Measurements from ENCODE around the gene NR2E1.
A peak's percentile ranks its signal among the peaks of the same experiment; 100 is the strongest.

The NR2E1 gene

DNA sequence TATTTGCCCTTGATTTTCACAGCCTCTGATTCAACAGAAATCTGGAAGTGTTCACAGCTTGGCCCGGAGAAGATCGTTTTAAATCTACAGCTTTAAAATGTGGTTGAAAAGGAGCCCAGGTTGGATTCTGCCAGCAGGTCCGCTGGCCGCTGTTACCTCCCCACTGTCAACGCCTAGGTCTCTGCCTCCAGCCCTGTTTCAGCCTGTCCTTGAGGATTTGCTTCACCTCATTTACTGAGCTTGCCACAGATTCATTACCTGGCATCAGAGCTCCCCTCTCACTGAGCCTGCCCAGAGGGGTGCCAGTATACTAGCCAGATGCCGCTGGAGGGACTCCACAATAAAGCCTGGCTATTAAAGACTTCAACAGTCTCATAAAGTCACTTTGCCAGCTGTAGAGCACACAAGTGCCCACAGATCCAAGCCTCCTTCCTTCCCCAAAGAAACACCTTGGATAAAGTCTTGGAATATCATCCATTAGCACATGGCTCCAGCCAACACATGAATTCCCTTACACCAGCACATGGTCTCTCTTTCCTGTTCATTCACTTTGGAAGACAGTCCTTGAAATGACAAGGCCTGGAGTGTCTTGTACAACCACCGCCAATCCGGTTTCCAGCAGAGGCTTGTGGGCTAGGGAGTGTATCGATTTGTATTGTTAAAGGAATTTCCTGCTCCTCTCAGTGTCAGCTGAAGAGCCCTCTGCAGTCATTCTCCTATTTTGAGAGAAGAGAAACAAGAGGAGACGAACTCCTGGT, 9.5 kb upstream of the NR2E1 start:
- DNase-seq: no peak

DNA sequence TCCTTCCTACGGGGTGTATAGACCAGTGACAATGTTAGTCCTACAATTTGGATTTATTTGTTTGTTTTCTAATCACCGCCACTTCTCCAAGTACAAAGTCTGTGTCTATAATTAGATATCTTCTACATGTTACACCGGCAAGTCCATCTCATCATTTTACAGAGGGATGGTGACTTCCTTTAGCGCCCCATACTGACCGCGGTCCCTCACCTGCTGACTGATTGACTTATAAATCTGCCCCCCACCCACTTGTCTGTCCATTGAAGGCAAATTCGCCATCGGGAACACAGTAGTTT, 8.9 kb upstream of the NR2E1 start:
- no peak for DNase-seq

DNA sequence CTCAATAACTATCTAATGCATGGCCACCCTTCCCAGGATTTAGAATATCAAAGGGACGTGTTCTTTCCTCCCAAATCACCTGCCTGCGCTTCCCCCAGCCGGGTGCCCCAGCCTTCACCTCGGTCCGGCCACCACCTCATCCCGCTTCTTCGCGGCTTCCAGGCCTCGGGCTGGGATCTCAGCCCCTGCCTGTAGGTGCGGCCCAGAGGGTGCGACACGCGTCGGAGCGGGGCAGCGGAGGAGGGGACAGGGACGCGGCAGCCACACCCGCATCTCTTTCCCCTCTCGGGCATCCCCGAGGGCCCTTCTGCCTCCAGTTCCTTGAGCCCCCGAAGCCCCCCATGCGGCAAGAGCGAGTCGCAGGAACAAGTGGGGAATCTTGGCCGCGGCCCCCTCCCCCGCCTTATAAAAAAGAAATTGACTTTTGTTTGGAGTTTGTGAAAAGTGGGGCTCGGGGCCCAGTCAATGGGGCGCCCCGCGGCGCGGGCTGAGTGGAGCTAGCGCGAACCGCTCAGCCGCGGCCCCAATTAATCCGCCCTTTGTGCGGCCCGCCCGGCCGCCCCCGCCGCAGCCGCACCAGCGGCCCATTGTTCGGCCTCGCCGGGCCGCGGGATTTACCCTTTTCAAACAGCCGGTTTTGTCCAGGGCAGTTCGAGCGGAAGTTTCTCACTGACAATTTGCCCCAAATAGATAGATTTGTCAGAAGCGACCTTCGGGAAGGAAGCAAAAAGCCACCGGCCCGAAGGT, 8.4 kb upstream of the NR2E1 start:
- DNase-seq: no peak

DNA sequence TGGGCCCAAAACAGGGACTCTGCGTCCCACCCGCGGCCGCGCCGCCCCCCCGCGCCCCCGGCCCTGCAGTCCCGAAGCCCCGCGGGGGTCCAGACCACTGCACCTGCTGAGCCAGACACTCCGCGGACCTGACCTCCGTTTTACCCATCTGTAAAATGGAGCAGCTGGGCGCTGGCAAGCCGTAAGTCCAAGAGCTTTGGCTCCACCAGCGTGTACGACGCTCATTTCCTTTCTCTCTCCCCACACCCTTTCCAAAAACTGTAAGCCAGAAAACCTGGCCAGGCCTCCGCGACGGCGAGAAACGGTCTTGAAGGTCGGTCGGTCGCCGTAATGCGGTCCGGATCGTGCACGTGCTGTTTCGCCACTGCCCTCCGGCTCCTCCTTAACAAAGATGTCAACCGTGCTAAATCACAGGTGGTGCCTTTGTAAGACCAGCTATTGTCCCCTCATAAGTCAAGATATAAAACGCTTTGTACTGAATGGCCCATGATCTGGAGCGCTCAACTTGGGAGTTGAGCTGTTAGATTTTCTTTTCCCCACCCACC, 7.8 kb upstream of the NR2E1 start:
- DNase-seq: no peak

DNA sequence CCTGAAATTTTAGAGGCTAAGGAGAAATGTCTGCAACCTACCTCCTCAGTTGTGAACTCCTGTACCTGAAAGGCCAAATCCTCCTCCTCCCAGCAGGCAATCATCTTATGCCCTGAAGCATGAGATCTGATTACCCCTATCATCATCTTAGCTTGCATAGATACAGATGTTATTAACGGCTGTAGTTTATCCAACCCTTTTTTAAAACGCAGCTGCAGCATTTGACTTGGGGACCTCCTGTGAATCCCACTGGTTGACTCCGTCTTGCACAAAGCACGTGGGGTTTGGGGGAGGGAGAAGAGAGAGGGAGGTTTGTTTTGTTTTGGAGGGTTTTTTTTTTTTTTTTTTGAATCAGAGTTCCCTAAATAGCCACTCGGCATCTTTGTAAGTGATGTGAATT, 5.8 kb upstream of the NR2E1 start:
- no peak for DNase-seq

DNA sequence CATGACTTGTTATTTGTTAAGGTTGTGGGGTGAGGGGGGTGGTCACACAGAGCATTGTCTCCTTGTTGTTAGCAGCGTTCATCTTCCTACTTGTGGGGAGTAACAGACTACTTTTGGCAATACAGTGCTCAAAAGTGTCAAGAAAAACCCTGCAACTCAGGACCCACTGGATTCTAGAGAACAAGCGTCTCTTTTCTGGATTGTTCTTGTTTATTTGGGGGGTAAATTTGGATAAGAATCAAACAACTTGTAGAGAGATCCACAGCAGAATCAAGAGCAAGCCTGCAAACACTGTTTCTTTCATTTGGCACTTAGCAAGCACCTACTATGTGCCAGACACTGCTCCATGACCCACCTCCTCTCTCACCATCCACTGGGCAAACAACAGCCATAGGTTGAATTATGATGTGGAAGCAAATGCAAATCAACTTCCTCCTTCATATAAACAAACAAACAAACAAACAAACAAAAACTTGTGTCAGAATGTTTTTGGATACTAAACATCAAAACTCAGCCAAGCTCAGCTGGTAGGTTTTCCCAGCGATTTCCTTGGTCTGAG, 4.0 kb upstream of the NR2E1 start:
- DNase-seq: no peak

DNA sequence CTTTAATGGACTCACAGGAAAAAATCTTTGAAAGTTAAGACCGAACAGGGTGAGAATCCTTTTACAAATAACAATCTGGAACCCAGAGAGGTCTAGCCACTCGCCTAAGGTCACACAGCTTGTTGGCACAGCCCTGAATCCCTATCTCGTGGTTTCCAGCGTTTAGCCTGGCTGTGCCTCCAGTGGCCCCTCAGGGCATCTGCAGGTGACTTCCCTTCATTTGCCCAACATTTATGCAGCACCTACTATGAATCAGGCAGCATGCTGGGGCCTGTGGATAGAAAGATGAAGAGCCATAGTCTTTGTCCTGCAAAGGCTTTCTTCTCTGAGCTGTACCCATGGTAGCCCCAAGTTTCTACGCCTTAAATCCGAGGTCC, 2.6 kb upstream of the NR2E1 start:
- peak; percentile 21 for DNase-seq

DNA sequence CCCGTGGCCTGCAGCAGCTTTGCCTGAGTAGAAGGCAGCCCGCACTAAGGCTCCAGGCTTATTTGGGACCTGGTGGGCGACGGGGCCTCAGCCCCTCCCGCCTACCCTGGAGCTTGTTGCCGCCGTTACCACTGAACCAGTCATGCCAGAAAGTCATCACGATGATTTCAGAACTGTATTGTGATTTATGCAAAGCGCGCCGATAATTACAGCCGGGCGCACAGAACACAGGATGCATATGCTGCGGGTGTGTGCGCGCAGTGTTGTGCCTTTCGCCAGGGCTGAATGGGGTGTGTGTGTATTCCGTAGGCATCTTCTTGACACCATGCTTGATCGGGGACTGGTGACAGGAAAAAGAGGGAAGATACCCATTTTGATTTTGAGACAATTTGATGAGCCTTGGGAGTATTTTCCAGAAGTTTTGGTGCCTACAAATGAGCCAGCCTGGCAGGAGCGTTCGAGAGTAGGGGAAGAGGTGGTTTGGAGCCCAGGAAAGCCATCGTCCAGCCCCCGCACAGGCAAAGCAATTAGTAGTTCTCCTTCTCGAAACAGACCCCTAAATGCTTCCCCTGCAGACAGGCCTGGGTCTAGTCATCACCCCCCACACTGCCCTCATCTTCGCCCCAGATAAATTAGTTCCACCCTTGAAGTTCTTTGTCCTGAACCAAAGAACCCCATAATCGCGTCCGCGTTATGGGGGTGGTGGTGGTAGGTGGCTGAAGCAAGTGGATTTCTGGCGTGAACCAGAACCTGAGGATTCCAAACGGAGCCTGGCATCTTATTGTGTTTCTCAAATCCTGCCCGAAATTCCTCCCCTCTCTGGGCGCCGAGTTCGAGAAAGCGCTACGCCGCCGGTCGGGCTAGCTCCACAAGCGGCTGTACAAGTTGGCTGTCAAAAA, 1.9 kb upstream of the NR2E1 start:
- no peak for DNase-seq

DNA sequence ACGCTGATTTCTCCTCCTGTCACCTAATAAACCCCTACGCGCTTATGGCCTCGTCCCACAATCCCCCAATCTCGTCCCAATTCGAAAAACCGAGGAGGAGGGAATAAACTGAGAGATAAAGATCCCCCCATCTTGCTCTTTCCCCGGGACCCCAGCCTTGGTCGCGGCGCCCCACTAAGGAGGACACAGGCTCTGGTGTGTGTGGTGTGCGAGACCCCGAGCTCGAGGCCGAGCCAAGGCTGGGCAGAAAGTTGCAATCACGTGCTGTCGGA, 1.3 kb upstream of the NR2E1 start:
- DNase-seq: no peak

DNA sequence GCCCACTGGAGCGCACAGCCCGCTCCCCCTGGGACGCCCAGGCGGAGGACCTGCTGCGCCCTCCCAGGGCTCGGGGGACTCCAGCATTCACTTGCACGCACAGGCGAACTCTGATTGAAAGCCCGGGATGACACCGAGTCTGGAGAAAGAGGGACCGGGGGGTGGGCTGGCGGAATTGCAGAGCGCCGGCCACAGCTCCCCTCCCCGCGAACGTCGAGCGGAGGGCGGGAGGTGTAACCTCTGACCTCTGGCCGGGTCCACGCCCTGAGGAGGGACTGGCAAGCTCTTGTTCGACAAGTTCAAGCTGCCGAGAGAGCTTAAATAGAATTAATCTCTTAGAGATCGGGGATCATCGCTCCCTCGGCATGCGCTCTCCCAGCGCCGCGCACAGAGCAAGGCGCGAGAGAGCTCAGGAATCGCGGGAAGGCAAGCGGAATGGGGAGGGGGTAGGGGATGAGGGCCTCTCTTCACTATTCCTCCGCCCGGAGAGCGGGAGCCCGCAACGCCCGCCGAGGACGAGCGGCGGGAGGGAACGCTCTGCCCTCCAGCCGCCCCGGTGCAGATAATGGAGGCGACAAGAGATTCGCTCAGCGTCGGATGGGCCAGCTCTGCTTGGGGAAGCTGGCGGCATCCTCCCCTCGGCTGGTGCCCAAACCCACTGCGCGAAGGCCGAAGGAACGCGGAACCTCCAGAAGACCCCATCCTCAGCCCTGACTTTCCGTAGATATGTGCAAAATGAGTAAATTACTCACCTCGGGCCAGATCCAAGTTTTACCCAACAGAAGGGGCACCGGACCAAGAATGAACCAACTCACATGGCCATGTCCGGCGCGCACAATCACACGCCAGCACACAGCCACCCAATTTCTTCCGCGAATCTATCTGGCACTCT, 761 bp upstream of the NR2E1 start:
- DNase-seq: no peak

DNA sequence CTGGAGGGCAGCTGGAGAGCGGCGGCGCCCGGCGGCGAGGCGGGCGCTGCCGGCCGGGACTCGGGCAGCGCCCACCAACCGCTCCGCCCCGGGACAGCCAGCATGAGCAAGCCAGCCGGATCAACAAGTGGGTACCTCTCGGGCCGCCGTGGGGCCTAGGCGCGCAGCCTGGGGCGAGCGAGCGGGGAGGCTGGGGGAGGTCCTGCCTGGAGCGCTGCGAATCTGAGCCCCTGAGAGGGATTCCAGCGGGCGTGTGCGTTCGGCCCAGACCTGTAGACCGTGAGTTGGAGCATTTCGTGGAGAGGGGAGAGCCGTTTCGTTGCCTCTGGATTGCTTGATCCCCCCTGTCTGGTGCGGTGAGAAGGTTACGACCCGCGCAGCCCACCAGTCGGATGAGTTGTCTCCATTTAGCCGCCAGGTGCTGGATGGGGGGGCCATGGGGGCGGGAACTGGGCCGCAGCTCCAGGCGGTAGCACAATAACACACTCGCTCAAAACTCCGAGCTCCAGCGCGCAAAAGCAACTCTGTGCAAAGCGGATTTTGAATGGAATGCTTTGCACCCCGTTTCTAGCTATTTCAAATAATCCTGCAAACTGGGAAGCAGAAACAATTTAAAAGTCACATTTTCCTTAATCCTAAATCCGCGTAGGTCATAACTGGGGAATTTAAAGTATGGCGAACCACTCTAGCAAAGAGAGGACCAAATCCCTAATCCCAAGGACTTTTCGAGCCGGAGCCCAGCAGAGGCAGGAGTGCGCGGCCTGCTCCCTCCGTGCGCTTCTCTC, 1.0 kb downstream of the NR2E1 start:
- DNase-seq: no peak

DNA sequence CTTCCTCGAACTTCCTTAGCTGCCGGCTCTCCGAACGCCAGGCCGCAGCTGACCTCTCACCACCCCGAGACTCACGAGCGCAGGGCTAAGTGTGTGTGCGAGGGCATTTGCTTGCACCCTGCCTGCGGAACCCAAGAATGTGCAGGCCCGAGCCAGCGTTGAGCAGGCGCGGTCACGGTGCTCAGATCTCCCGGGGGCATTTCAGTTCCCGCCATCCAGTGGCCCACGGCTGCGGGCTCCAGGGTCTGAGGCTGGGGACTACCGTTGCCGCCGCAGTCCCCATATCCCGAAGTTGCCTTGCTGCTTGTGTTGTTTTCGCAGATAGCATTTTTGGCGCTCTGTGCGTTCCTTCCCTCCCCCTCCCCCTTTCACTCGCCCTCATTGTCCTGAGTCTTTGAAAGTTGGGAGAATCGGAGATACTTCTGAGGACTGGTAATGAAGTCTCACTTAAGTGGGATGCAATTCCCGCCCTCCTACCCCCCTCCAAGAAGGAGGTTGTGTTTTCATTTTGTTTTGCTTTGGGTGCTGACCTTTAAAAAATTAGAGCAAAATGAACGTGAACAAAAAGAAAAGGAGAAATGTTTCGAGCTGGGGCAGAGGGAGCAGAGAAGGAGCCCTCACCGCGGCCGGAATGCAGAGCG, 1.7 kb downstream of the NR2E1 start:
- DNase-seq: no peak

DNA sequence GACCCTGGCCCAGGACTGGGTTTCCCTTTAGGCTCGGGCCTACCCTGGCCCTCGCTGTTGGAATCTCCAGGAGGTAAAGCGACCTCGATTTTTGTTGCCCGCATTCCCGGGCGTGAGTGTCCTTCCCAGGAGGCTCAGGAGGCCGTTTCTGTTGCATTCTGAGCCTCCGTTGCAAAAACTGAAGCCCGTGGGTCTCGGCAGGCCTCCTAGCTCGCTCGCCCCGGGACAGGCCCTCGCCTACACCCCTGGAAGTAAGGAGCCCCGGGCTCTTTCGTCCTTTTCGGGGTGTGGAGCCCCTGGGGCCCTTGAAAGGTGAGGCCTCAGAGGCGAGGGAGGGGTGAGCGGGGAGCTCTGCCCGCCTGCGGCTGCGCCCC, 2.3 kb downstream of the NR2E1 start:
- no peak for DNase-seq

DNA sequence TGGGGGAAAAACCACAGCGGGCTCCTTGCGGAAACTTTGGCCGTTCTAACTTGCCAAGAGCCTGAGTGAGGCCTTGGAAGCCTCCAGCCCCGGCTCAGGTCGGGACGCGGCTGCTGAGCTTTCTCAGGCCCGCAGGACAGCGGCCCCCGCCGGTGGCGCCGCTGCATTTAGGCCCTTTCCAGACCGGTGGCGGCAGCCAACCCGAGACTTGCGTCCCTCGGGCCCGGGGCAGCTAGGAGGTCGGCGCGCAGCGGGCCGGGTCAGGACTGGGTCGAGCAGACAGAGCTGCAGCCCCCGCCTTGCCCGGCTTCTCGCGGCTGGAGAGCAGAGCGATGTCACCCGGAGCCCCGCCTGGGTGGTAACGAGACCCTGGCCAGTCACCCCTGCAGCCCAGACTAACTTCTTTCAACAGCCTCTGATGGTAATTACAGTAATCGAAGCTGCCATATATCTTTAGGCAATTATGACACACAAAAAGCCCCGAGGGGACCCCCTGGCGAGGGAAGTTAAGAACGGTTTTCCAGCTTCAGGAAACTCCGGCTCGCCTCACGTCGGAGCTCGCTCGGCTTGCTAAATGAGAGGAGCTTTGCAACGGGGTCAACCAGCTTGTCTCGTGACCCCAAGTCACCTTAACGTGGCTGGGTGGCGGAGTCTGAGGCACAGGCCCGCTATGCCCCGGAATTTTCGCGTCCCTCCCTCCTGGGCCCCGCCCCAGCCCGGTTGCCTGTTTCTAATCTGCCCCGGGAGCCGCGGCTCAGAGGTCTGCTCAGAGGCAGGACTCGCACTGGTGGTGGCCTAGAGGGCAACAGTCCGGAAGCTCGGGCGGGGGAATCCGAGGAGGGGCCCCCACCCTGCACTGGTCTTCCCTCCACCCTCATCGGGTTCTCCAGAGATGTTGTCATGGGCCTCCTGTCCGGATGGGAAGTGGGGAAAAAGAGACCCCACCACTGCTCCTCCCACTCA, 3.0 kb downstream of the NR2E1 start:
- DNase-seq: peak; percentile 38

DNA sequence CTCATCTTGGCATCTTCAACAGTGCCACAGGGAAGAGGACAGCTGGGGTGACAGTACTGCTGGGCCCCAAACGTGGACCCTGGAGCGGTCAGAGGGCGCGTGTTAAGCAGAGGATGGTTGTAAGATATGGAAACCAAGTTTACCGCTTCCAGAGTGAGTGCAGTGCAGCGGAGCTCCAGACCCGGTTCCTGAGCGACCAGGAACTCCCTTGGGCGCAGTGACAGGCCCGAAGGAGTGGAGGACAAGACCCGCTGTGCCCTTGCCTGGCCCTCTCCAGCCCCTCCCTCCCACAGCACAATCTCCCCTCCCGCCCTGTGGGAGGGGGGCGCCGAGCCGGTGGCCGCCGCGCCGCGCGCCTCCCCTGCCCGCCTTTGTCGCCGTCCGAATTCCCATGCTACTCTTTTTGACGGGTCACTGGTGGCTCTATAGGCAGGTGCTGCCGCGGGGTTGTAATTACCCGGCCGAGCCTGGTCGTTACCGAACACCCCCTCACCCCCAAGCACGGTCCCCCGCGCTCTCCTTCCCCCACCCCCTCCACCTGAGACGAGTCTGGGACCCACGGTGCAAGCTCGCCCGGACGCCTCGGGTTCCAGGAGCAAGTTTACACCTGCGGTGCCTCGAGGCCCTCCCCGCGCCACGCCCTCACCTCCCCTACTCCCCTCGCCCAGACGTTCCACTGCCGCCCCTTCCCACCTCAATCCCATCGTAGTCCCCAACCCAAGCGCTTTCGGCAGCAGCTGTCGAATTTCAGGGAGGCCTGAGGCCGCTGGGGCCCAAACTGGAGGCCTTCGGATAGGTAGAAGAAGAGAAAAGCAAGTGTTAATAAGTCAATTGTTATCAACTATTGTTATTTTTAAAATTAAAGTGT, 3.9 kb downstream of the NR2E1 start:
- no peak for DNase-seq

DNA sequence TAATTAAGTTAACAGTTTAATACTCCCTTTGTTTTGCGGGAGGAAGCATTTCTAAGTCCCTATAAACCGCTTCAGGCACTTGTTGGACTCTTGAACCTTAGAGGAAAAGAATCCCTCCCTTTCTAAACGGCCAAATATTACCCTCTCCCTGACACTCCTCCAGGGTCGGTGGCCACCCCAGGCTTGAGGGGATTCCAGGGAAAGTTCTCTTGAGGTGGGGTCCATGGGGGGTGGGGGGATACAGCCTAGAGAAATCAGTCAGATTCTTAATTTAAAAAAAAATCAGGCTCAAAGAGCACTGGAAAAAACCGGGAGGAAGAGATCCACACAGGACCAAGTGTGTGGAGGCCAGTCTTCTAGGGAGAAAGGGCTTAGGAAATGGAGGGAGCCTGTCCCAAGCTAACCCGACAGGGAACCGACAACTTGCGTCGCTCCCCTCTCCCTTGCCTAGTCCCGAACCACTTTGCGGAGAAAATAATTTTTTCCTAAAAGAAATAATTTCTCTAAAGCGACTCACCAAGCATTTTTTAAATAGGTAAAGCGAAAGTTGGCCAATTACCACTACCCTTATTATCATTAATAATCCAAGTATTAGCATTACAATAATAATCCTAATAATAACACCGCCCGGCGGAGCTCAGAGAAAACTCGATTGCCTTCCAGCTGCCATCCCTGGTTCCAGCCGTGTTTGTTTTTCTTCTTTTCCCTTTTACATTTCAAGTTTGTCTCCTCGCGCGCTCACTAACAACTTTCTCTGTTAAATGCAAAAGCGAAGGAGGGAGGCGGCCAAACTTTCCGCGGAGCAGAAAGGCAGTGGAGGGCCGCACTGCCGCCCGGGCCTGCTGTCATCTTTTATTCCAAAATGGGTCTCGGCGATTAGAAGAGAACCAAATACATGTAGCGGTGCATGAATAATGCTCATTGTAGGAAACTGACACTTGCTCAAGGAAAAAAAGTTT, 4.8 kb downstream of the NR2E1 start:
- no peak for DNase-seq

DNA sequence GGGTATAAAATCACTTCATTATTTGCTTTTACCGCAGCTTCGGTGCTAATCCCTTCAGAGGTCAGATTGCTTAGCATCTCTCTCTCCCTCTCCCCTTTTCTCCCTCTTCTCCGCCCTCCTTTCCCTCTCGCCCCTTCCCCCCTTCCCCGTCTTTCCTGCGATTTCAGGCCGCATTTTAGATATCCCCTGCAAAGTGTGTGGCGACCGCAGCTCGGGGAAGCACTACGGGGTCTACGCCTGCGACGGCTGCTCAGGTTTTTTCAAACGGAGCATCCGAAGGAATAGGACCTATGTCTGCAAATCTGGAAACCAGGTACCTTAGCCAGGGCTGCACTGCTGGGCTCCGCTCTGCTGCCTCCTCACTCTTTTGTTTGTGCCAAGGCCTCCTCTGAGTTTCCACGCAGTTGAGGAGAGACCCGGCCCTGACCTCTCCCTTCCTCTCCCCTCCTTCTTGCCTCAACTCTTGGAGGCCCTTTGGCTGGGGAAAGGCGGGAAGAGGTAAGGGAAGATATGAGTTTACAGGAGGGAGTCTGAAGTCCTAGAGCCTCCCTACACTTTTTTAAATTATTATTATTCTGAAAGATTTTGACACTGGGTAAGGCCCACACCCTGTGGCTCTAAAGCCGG, 5.6 kb downstream of the NR2E1 start:
- no peak for DNase-seq
